ENCODE results near the gene CEMIP.

GRCh38 chr15:80768158-80768557, 11.0 kb upstream of the CEMIP start:
- no peak for TF ChIP-seq CTCF (IDR thresholded peaks at IDR 0.05)
- TF ChIP-seq POLR2A (IDR thresholded peaks at IDR 0.05) = no peak
